Inferior parietal cortex (tissue), 1 donor: ENCODE data around the gene RGS17.
A peak's percentile ranks its signal among the peaks of the same experiment; 100 is the strongest.
"Not testable (repeated sequence)": the region's sequence is repeated elsewhere in the genome, so short reads cannot be mapped to it uniquely, and the experiment has no call there.

Source experiments
- DNase-seq: peaks from one replicate; pipeline ENCODE4 v3.0.0-alpha.2; 2016; ENCODE audit errors: extremely low spot score

Gene RGS17

GRCh38 chr6:153131037-153131981 lies at the start of gene RGS17:
TSS of gene RGS17 (minus strand) at chr6:153131282. CDS start at chr6:153044018, 87,264 bp downstream.
- peak; percentile 29 for DNase-seq

- no peak for DNase-seq
Observed at GRCh38 chr6:153172815-153173214, 41.7 kb upstream of the RGS17 start.

- DNase-seq: no peak
Observed at GRCh38 chr6:153170511-153170910, 39.4 kb upstream of the RGS17 start.

- DNase-seq: no peak
Observed at GRCh38 chr6:153167907-153168306, 36.8 kb upstream of the RGS17 start.

- no peak for DNase-seq
Observed at GRCh38 chr6:153167061-153167891, 36.2 kb upstream of the RGS17 start.

- peak; percentile 13 for DNase-seq
Observed at GRCh38 chr6:153162646-153163045, 31.6 kb upstream of the RGS17 start.

GRCh38 chr6:153162172-153162571 lies 31.1 kb upstream of the RGS17 start:
- DNase-seq: no peak

GRCh38 chr6:153160221-153160620 lies 29.1 kb upstream of the RGS17 start:
- DNase-seq: no peak

- DNase-seq: no peak
Observed at GRCh38 chr6:153150752-153151440, 19.8 kb upstream of the RGS17 start.

- no peak for DNase-seq
Observed at GRCh38 chr6:153150371-153150751, 19.3 kb upstream of the RGS17 start.

- DNase-seq: no peak
Observed at GRCh38 chr6:153149891-153150290, 18.8 kb upstream of the RGS17 start.

- no peak for DNase-seq
Observed at GRCh38 chr6:153146413-153146812, 15.3 kb upstream of the RGS17 start.

GRCh38 chr6:153145591-153145990 lies 14.5 kb upstream of the RGS17 start:
- DNase-seq: no peak

GRCh38 chr6:153143200-153143599 lies 12.1 kb upstream of the RGS17 start:
- no peak for DNase-seq

- DNase-seq: no peak
Observed at GRCh38 chr6:153140299-153140698, 9.2 kb upstream of the RGS17 start.

GRCh38 chr6:153138930-153139329 lies 7.8 kb upstream of the RGS17 start:
- no peak for DNase-seq

- DNase-seq: no peak
Observed at GRCh38 chr6:153135681-153136080, 4.6 kb upstream of the RGS17 start.

- not testable (repeated sequence) for DNase-seq
Observed at GRCh38 chr6:153133667-153134066, 2.6 kb upstream of the RGS17 start.

- no peak for DNase-seq
Observed at GRCh38 chr6:153130515-153131036, 506 bp downstream of the RGS17 start.

- peak; percentile 26 for DNase-seq
Observed at GRCh38 chr6:153129873-153130514, 1.1 kb downstream of the RGS17 start.

- DNase-seq: no peak
Observed at GRCh38 chr6:153126218-153126617, 4.9 kb downstream of the RGS17 start.
